Measurements from ENCODE around the gene ARRDC3. TPM values are rescaled to one million over a fixed set of nuclear protein-coding genes. Genes with fewer than 3 reads are reported as not detected.

Gene ARRDC3
- total RNA-seq, 1 experiment from 2014 or later: 34.5 TPM

DNA sequence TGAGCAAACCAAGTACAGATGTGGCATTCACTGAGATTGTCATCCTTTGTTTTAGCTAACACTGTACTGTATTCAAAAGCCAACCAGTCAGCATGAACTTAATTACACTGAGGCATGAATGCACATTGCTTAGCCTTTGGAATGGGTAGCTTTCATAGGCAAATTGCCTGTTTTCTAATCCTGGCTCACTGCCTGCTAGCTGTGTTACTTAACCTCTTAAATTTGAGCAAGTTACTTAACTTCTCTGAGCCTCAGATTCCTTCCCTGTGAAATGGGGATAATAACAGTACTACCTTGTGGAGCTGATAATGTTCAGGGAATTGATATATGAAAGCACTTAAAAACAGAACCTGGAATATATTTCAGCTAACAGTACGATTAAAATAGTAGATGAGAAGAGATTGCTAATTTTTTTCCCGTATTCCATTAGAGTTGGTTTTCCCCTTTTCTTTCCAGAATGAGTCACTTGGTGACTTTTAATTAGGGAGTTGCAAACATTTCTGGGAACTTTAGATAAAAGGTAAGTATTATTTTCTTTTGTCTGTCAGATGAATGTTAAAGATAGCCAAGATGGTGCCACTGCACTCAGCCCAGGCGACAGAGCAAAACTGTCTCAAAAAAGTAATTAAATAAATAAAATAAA is 43.9 kb downstream of the ARRDC3 start:
- DNase-seq: no peak
- H3K36me3 Mint-ChIP-seq (ENCODE audit: insufficient read depth, unreplicated experiment): no peaks in the 10 kb centered on the region

GRCh38 chr5:91332267-91333045 is 50.7 kb downstream of the ARRDC3 start:
- no peak overlapping the region for H3K4me3 ChIP-seq (ENCODE audit: low read depth, low read length)
- ChIA-PET CTCF (no interaction called here), POLR2A (no interaction called here)
- H3K9me3 ChIP-seq: no peaks in the 10 kb centered on the region
- no TSS peak for BruUV-seq (replicated peaks)
- H3K4me1 ChIP-seq: peaks cover 17% of the 10 kb centered on the region
- H3K27ac Mint-ChIP-seq (ENCODE audit: unreplicated experiment): peak overlapping the region; percentile 3
- intact Hi-C loops (cut with micrococcal nuclease; ENCODE audit: unreplicated experiment): loop anchor here (2.0 kb wide), 1 partner anchor 52 kb away; no protein-coding TSS in a partner anchor
- no peaks in the 10 kb centered on the region for H3K27me3 Mint-ChIP-seq (ENCODE audit: insufficient read depth, unreplicated experiment)
- H3K36me3 Mint-ChIP-seq (ENCODE audit: insufficient read depth, unreplicated experiment): peaks cover 5% of the 10 kb centered on the region
- H3K4me3 Mint-ChIP-seq (ENCODE audit: unreplicated experiment): no peak overlapping the region
- H3K9me3 Mint-ChIP-seq (ENCODE audit: unreplicated experiment): no peaks in the 10 kb centered on the region
- peaks cover 22% of the 10 kb centered on the region for H3K4me1 Mint-ChIP-seq (ENCODE audit: low read depth, unreplicated experiment)
- H3K27me3 ChIP-seq (replicated peaks; ENCODE audit: control insufficient read depth, insufficient read depth, low read length): no peaks in the 10 kb centered on the region
- DNase-seq: peak; percentile 16 to 47
- TF ChIP-seq, protein P1, sequence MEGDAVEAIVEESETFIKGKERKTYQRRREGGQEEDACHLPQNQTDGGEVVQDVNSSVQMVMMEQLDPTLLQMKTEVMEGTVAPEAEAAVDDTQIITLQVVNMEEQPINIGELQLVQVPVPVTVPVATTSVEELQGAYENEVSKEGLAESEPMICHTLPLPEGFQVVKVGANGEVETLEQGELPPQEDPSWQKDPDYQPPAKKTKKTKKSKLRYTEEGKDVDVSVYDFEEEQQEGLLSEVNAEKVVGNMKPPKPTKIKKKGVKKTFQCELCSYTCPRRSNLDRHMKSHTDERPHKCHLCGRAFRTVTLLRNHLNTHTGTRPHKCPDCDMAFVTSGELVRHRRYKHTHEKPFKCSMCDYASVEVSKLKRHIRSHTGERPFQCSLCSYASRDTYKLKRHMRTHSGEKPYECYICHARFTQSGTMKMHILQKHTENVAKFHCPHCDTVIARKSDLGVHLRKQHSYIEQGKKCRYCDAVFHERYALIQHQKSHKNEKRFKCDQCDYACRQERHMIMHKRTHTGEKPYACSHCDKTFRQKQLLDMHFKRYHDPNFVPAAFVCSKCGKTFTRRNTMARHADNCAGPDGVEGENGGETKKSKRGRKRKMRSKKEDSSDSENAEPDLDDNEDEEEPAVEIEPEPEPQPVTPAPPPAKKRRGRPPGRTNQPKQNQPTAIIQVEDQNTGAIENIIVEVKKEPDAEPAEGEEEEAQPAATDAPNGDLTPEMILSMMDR (IDR thresholded peaks at IDR 0.05; ENCODE audit: insufficient read depth in 1 of 2, low read depth in 1 of 2, low read length in 1 of 2, severe bottlenecking in 1 of 2, unreplicated experiment in 1 of 2): no peak
- H3K36me3 ChIP-seq (ENCODE audit: control insufficient read depth, insufficient read depth, low read length): no peaks in the 10 kb centered on the region

More for the DNA sequence above, 43.9 kb downstream of the ARRDC3 start:
- Mint-ChIP-seq H3K27ac (ENCODE audit: unreplicated experiment) (no peak overlapping the region), H3K9me3 (ENCODE audit: unreplicated experiment) (no peaks in the 10 kb centered on the region), H3K4me3 (ENCODE audit: unreplicated experiment) (no peak overlapping the region), H3K4me1 (ENCODE audit: low read depth, unreplicated experiment) (no peaks in the 10 kb centered on the region), H3K27me3 (ENCODE audit: insufficient read depth, unreplicated experiment) (no peaks in the 10 kb centered on the region)
- Histone ChIP-seq H3K27me3 (replicated peaks; ENCODE audit: control insufficient read depth, insufficient read depth, low read length) (no peaks in the 10 kb centered on the region), H3K4me1 (no peaks in the 10 kb centered on the region), H3K4me3 (ENCODE audit: low read depth, low read length) (no peak overlapping the region), H3K9me3 (no peaks in the 10 kb centered on the region), H3K36me3 (ENCODE audit: control insufficient read depth, insufficient read depth, low read length) (no peaks in the 10 kb centered on the region)
- TF ChIP-seq, protein P1 (IDR thresholded peaks at IDR 0.05; ENCODE audit: insufficient read depth in 1 of 2, low read depth in 1 of 2, low read length in 1 of 2, severe bottlenecking in 1 of 2, unreplicated experiment in 1 of 2): no peak
- CTCF ChIA-PET: no interaction called here
- intact Hi-C loops (cut with micrococcal nuclease; ENCODE audit: unreplicated experiment): no loop called here
- POLR2A ChIA-PET: no interaction called here
- BruUV-seq (replicated peaks): no TSS peak

- no peak for DNase-seq
- peaks cover 5% of the 10 kb centered on the region for H3K36me3 Mint-ChIP-seq (ENCODE audit: insufficient read depth, unreplicated experiment)
- BruUV-seq (replicated peaks): no TSS peak
- H3K27ac Mint-ChIP-seq (ENCODE audit: unreplicated experiment): no peak overlapping the region
- Histone ChIP-seq H3K4me1 (peaks cover 17% of the 10 kb centered on the region), H3K36me3 (ENCODE audit: control insufficient read depth, insufficient read depth, low read length) (no peaks in the 10 kb centered on the region), H3K27me3 (replicated peaks; ENCODE audit: control insufficient read depth, insufficient read depth, low read length) (no peaks in the 10 kb centered on the region), H3K9me3 (no peaks in the 10 kb centered on the region), H3K4me3 (ENCODE audit: low read depth, low read length) (no peak overlapping the region)
- ChIA-PET POLR2A (no interaction called here), CTCF (interaction anchor here (0.7 kb wide), 1 partner anchor 61 kb away, joined by 4 read pairs; no protein-coding TSS in a partner anchor)
- H3K27me3 Mint-ChIP-seq (ENCODE audit: insufficient read depth, unreplicated experiment): no peaks in the 10 kb centered on the region
- TF ChIP-seq, protein P1 (IDR thresholded peaks at IDR 0.05; ENCODE audit: insufficient read depth in 1 of 2, low read depth in 1 of 2, low read length in 1 of 2, severe bottlenecking in 1 of 2, unreplicated experiment in 1 of 2): no peak
- peaks cover 22% of the 10 kb centered on the region for H3K4me1 Mint-ChIP-seq (ENCODE audit: low read depth, unreplicated experiment)
- H3K4me3 Mint-ChIP-seq (ENCODE audit: unreplicated experiment): no peak overlapping the region
- intact Hi-C loops (cut with micrococcal nuclease; ENCODE audit: unreplicated experiment): loop anchor here (2.0 kb wide), 1 partner anchor 51 kb away; no protein-coding TSS in a partner anchor
- no peaks in the 10 kb centered on the region for H3K9me3 Mint-ChIP-seq (ENCODE audit: unreplicated experiment)
Measured at GRCh38 chr5:91331705-91332104, 51.4 kb downstream of the ARRDC3 start.

Measured in Caco-2 (cell line).